Left lung (tissue), 10 donors: ENCODE measurements around the gene SPI1. TPM values are rescaled to one million over a fixed set of nuclear protein-coding genes. Genes with fewer than 3 reads are reported as not detected.
A peak's percentile ranks its signal among the peaks of the same experiment; 100 is the strongest.

ENCODE experiments used
- ATAC-seq: fragments of 200-7000 bp; cut with Tn5 transposase; one replicate; pipeline ENCODE4 v1.9.1; 2020; ENCODE audit warnings: moderate library complexity
- DNase-seq, 4 donors: peaks; one replicate each; pipeline ENCODE4 v3.0.0-alpha.2; 2013 to 2020
- H3K27ac ChIP-seq, 2 donors: fragments of 200-600 bp; sonication (generic) in 1 of 2; one replicate each; pipeline versions ENCODE4 v1.5.0 to v1.8.0; 2020 to 2021
- H3K27me3 ChIP-seq, 2 donors: fragments of 200-600 bp; sonication (generic) in 1 of 2; one replicate each; pipeline versions ENCODE4 v1.5.0 to v1.8.0; 2020 to 2021
- H3K36me3 ChIP-seq, 2 donors: fragments of 200-600 bp; sonication (generic) in 1 of 2; one replicate each; pipeline versions ENCODE4 v1.5.0 to v1.8.0; 2020 to 2021
- H3K4me1 ChIP-seq, 2 donors: fragments of 200-600 bp; one replicate each; pipeline ENCODE4 v1.8.0; 2021
- H3K4me3 ChIP-seq, 2 donors: fragments of 200-600 bp; sonication (generic) in 1 of 2; one replicate each; pipeline versions ENCODE4 v1.5.0 to v1.8.0; 2020 to 2021; ENCODE audit warnings: mild to moderate bottlenecking in 1 of 2
- H3K9me3 ChIP-seq, 2 donors: fragments of 200-600 bp; sonication (generic) in 1 of 2; one replicate each; pipeline versions ENCODE4 v1.5.0 to v1.8.0; 2020 to 2021
- intact Hi-C, 2 donors: fragments of 100-400 bp; cut with DNase I; formaldehyde crosslinking; loops; one replicate each; pipeline versions ENCODE4 v1.11.2 to v1.14.2; 2022
- polyA plus RNA-seq, 6 donors: library from polyadenylated mRNA; unstranded; fragments of 120-200 nt; gene quantifications; one replicate each; pipeline ENCODE4 v1.2.1, GENCODE V29; 2013; ENCODE audit not compliant: insufficient read length in 6 of 6
- total RNA-seq, 2 donors: library from RNA; stranded (reverse); fragmentation: NEBNext Ultra II Directional; extraction: Animal tissue kit (Norgen Biotek cat#: 25700); gene quantifications; one replicate each; pipeline ENCODE4 v1.2.1, GENCODE V29; 2021
- TF ChIP-seq, protein P1 (sequence below), 2 donors: fragments of 200-600 bp; sonication (generic) in 1 of 2; IDR thresholded peaks; one replicate each; pipeline versions ENCODE4 v1.5.0 to v1.8.0; 2021; ENCODE audit warnings: antibody characterized with exemption in 2 of 2
- donor health status: DM: no; HTN: yes; CAD: no.
- donor health status: DM: no; HTN: no; CAD: no.

Gene SPI1
- total and polyA plus RNA-seq, 8 donors = 4.9 to 194 (median 6.2) TPM

DNA sequence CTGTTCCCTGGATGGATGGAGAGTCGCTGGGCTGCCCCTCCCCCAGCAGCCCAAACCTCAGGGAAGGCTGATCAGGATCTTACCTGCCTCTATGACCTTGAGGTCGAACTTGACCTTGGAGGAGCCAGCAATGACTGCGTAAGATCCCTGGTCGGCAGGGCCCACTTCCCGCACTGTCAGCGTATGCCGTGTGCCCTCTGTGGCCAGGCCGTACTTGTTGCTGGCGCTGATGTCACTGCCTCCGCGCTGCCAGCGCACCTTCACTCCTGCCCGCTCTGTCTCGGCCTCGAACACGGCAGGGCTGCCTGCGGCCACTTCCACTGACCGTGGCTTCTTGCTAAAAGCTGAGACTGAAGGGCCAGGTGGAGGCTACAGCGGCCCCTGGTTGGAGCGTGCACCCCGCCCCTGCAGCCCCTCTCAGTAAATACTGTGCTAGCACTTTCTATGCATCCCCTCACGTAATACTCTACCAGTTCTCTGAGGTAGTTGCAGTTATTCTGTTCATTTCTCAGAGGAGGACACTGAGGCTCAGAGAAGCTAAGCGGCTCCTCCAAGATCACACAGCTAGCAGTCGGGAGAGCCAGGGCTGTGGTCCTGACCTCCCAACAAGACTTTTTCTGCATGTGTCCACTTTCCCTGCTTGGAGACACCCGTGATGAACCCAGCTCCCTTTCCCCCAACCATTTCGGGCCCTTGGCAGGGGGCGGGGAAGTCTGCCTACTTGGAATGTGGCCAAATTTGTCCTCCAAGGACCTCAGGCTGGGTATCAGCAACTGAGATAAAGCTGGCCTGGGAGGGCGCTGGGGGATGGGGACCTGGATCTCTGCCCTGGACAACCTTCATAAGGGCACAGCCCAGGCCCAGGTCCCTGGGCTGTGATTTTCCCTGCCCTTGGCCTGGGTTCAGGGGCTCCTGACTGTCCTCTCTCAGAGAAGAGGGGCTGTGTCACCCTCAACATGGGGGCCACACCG is 26.9 kb downstream of the SPI1 start:
- Histone ChIP-seq H3K27me3 (no peaks in the 10 kb centered on the region), H3K4me3 (no peak overlapping the region), H3K9me3 (no peaks in the 10 kb centered on the region), H3K4me1 (peaks cover 0 to 6% of the 10 kb centered on the region in 2 donors), H3K36me3 (peaks cover 0 to 44% of the 10 kb centered on the region in 2 donors), H3K27ac (no peak overlapping the region)
- ATAC-seq (no peak), DNase-seq (no peak)
- TF ChIP-seq, protein P1, sequence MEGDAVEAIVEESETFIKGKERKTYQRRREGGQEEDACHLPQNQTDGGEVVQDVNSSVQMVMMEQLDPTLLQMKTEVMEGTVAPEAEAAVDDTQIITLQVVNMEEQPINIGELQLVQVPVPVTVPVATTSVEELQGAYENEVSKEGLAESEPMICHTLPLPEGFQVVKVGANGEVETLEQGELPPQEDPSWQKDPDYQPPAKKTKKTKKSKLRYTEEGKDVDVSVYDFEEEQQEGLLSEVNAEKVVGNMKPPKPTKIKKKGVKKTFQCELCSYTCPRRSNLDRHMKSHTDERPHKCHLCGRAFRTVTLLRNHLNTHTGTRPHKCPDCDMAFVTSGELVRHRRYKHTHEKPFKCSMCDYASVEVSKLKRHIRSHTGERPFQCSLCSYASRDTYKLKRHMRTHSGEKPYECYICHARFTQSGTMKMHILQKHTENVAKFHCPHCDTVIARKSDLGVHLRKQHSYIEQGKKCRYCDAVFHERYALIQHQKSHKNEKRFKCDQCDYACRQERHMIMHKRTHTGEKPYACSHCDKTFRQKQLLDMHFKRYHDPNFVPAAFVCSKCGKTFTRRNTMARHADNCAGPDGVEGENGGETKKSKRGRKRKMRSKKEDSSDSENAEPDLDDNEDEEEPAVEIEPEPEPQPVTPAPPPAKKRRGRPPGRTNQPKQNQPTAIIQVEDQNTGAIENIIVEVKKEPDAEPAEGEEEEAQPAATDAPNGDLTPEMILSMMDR (IDR thresholded peaks at IDR 0.05) = no peak
- intact Hi-C loops = no loop called here

DNA sequence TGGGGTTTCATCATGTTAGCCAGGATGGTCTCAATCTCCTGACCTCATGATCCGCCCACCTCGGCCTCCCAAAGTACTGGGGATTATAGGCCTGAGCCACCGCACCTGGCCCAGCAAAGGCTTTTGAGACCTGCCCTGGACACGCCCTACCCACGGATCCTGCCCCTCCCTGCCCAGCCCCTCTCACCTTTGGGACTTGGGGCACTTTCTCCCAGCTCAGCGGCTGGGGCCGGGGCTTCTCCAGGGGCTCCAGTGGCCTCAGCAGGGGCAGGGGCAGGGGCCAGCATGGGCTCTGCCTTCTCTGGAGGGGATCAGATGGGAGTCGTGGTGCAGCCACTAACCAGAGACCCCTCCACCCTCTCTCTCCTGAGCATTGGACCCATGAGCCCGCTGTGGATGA is 28.0 kb downstream of the SPI1 start:
- intact Hi-C loops = no loop called here
- DNase-seq = no peak
- no peak for ATAC-seq
- Histone ChIP-seq H3K9me3 (no peaks in the 10 kb centered on the region), H3K27me3 (no peaks in the 10 kb centered on the region), H3K4me1 (peaks cover 0 to 6% of the 10 kb centered on the region in 2 donors), H3K4me3 (no peak overlapping the region), H3K36me3 (peaks cover 0 to 39% of the 10 kb centered on the region in 2 donors), H3K27ac (no peak overlapping the region)
- TF ChIP-seq, protein P1 (IDR thresholded peaks at IDR 0.05) = no peak

DNA sequence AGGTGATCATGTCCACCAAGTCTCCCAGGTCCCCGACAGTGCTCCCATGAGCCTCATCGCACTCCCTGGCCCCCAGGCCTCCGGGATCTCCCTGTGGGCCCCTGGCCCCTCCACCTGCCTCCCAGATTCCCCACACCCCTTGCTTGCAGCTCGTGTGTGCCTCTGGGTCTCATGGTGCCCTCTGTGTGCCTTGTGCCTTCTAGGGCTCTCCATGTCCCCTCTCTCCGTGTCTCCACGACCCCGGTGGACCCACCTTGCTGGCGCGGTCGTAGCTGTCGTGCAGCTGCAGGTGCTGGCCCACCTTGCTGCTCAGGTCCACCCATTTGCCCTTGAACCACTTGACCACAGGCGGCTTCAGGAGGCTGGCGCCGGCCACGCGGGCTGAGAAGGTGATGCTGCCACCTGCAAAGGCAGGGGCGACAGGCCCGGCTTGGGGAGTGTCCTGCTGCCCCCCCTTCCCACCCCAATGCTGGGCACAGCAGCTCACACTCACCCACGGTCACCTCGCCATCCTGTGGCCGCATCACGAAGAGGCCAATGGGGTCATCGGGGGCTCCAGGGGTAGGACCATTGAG is 28.7 kb downstream of the SPI1 start:
- H3K4me1 ChIP-seq = peaks cover 0 to 1% of the 10 kb centered on the region in 2 donors
- H3K27me3 ChIP-seq = no peaks in the 10 kb centered on the region
- TF ChIP-seq, protein P1 (IDR thresholded peaks at IDR 0.05) = no peak
- peaks cover 0 to 37% of the 10 kb centered on the region in 2 donors for H3K36me3 ChIP-seq
- H3K9me3 ChIP-seq = no peaks in the 10 kb centered on the region
- no peak overlapping the region for H3K27ac ChIP-seq
- H3K4me3 ChIP-seq = no peak overlapping the region
- DNase-seq (no peak), ATAC-seq (no peak)
- intact Hi-C loops = no loop called here

DNA sequence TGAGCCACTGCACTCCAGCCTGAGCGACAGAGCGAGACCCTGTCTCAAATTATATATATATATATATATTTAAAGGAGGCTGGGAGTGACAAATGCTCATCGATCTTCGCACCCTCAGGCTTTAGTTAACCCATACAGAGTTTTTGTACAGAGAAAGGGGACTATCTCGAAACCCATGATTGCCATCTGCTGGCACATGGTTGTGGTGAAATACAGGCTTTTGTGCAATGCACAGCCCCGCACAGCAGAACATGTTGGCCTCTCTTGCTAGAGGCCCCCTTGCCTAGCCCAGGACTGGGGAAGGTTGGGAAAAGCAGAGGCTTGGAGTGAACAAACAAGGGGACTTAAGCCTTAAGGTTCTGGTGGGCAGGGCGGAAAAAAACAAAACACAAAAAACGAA is 29.5 kb downstream of the SPI1 start:
- no peak overlapping the region for H3K27ac ChIP-seq
- ATAC-seq (no peak), DNase-seq (peak in 1 of 4 donors; percentile 26)
- TF ChIP-seq, protein P1 (IDR thresholded peaks at IDR 0.05) = no peak
- H3K4me1 ChIP-seq = no peaks in the 10 kb centered on the region
- H3K4me3 ChIP-seq = no peak overlapping the region
- no peaks in the 10 kb centered on the region for H3K9me3 ChIP-seq
- no peaks in the 10 kb centered on the region for H3K27me3 ChIP-seq
- H3K36me3 ChIP-seq = peaks cover 0 to 35% of the 10 kb centered on the region in 2 donors
- intact Hi-C loops = no loop called here

DNA sequence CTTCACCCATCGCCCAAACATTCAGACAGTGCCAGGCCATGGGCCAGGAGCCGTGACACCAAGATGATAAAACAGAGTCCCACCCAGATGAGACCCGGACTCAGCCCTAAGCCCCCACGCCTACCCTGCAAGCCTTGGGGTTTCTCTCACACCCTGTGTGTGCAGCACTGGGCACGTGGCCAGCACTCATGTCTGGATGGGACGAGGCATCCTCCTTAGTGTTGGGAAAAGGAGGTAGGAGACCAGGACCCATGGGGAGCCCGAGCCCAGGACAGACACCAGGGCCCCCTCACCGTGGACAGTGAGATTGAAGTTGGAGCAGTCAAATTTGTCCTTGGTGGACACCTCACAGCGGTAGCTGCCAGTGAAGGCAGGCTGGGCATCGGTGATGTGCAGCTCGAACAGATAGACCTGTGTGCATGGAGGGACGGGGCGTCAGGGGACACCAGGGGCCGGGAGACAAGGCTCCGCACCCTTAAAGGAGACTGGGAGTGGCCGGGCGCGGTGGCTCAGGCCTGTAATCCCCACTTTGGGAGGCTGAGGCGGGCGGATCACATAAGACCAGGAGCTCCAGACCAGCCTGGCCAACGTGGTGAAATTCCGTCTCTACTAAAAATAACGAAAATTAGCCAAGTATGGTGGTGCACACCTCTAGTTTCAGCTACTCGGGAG is 30.1 kb downstream of the SPI1 start:
- H3K4me1 ChIP-seq = no peaks in the 10 kb centered on the region
- DNase-seq = no peak
- no peaks in the 10 kb centered on the region for H3K9me3 ChIP-seq
- TF ChIP-seq, protein P1 (IDR thresholded peaks at IDR 0.05) = no peak
- H3K27ac ChIP-seq = no peak overlapping the region
- peaks cover 0 to 36% of the 10 kb centered on the region in 2 donors for H3K36me3 ChIP-seq
- no peak overlapping the region for H3K4me3 ChIP-seq
- ATAC-seq = no peak
- H3K27me3 ChIP-seq = no peaks in the 10 kb centered on the region
- intact Hi-C loops = no loop called here
